Measurements from ENCODE around the gene FRS2.

FRS2 gene

GRCh38 chr12:69516950-69517349, 46.8 kb downstream of the FRS2 start:
- Histone ChIP-seq H3K27me3 (ENCODE audit: low read depth, low read length) (no peaks in the 10 kb centered on the region), H3K4me3 (ENCODE audit: low read depth in 1 of 2, low read length in 2 of 2) (no peak overlapping the region), H3K27ac (ENCODE audit: low read length) (no peak overlapping the region), H3K4me1 (ENCODE audit: control insufficient read depth in 1 of 2, insufficient read depth in 2 of 2, low read length in 2 of 2) (peaks cover 4 to 21% of the 10 kb centered on the region in 2 donors), H3K9me3 (ENCODE audit: control insufficient read depth in 1 of 2, low read length in 2 of 2) (peaks cover 0 to 3% of the 10 kb centered on the region in 2 donors), H3K36me3 (ENCODE audit: control insufficient read depth in 1 of 2, insufficient read depth in 2 of 2, low read length in 2 of 2) (no peaks in the 10 kb centered on the region)

DNA sequence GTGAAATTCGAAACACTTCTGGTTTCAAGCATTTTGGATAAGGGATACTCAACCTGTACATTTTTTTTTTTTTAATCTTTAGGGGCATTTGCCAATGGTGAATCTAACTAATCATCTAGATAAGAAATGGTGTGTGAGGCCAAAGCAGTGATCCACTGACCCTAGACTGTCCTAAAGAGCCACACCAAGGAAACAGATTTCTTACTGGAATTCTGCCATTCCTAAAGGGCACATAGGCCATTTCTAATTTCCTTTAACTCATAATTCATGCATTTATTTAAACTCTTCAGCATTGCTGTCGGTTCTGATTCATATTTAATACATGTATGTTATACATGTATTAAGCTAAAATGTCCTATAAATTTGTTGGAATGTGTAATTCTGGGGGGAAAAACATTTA, 47.2 kb downstream of the FRS2 start:
- no peaks in the 10 kb centered on the region for H3K36me3 ChIP-seq (ENCODE audit: control insufficient read depth in 1 of 2, insufficient read depth in 2 of 2, low read length in 2 of 2)
- H3K27me3 ChIP-seq (ENCODE audit: low read depth, low read length): no peaks in the 10 kb centered on the region
- H3K9me3 ChIP-seq (ENCODE audit: control insufficient read depth in 1 of 2, low read length in 2 of 2): peaks cover 0 to 3% of the 10 kb centered on the region in 2 donors
- H3K27ac ChIP-seq (ENCODE audit: low read length): no peak overlapping the region
- H3K4me1 ChIP-seq (ENCODE audit: control insufficient read depth in 1 of 2, insufficient read depth in 2 of 2, low read length in 2 of 2): peaks cover 4 to 17% of the 10 kb centered on the region in 2 donors
- H3K4me3 ChIP-seq (ENCODE audit: low read depth in 1 of 2, low read length in 2 of 2): no peak overlapping the region

- Histone ChIP-seq H3K4me3 (ENCODE audit: low read depth in 1 of 2, low read length in 2 of 2) (no peak overlapping the region), H3K27me3 (ENCODE audit: low read depth, low read length) (no peaks in the 10 kb centered on the region)
These were observed 49.7 kb downstream of the FRS2 start for GRCh38 chr12:69519871-69520270.

GRCh38 chr12:69523433-69524330, 53.5 kb downstream of the FRS2 start:
- no peaks in the 10 kb centered on the region for H3K36me3 ChIP-seq (ENCODE audit: control insufficient read depth in 1 of 2, insufficient read depth in 2 of 2, low read length in 2 of 2)
- no peak overlapping the region for H3K27ac ChIP-seq (ENCODE audit: low read length)
- H3K9me3 ChIP-seq (ENCODE audit: control insufficient read depth in 1 of 2, low read length in 2 of 2): peaks cover 0 to 6% of the 10 kb centered on the region in 2 donors
- H3K4me3 ChIP-seq (ENCODE audit: low read depth in 1 of 2, low read length in 2 of 2): no peak overlapping the region
- no peaks in the 10 kb centered on the region for H3K27me3 ChIP-seq (ENCODE audit: low read depth, low read length)
- peaks cover 7 to 9% of the 10 kb centered on the region in 2 donors for H3K4me1 ChIP-seq (ENCODE audit: control insufficient read depth in 1 of 2, insufficient read depth in 2 of 2, low read length in 2 of 2)

More at GRCh38 chr12:69519871-69520270, 49.7 kb downstream of the FRS2 start:
- Histone ChIP-seq H3K27ac (ENCODE audit: low read length) (no peak overlapping the region), H3K4me1 (ENCODE audit: control insufficient read depth in 1 of 2, insufficient read depth in 2 of 2, low read length in 2 of 2) (peaks cover 4 to 11% of the 10 kb centered on the region in 2 donors), H3K36me3 (ENCODE audit: control insufficient read depth in 1 of 2, insufficient read depth in 2 of 2, low read length in 2 of 2) (no peaks in the 10 kb centered on the region), H3K9me3 (ENCODE audit: control insufficient read depth in 1 of 2, low read length in 2 of 2) (peaks cover 0 to 6% of the 10 kb centered on the region in 2 donors)

DNA sequence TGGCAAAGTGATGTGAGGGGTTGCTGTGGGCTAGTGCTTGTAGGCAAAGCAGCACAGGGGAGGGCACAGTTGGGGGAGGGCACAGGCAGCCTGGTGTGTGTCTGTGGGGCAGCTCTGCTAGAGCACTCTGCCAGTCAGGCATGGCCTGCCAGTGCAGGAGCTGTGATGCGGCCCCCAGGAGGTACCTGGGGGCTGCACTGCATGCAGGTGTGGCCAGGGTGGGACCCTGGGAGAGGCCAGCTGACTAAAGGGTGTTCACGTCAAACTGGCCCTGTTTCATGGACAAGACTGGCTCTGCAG, 54.1 kb downstream of the FRS2 start:
- Histone ChIP-seq H3K36me3 (ENCODE audit: control insufficient read depth in 1 of 2, insufficient read depth in 2 of 2, low read length in 2 of 2) (no peaks in the 10 kb centered on the region), H3K4me1 (ENCODE audit: control insufficient read depth in 1 of 2, insufficient read depth in 2 of 2, low read length in 2 of 2) (peaks cover 7 to 11% of the 10 kb centered on the region in 2 donors), H3K27ac (ENCODE audit: low read length) (no peak overlapping the region), H3K4me3 (ENCODE audit: low read depth in 1 of 2, low read length in 2 of 2) (no peak overlapping the region), H3K27me3 (ENCODE audit: low read depth, low read length) (no peaks in the 10 kb centered on the region), H3K9me3 (ENCODE audit: control insufficient read depth in 1 of 2, low read length in 2 of 2) (peaks cover 0 to 6% of the 10 kb centered on the region in 2 donors)

DNA sequence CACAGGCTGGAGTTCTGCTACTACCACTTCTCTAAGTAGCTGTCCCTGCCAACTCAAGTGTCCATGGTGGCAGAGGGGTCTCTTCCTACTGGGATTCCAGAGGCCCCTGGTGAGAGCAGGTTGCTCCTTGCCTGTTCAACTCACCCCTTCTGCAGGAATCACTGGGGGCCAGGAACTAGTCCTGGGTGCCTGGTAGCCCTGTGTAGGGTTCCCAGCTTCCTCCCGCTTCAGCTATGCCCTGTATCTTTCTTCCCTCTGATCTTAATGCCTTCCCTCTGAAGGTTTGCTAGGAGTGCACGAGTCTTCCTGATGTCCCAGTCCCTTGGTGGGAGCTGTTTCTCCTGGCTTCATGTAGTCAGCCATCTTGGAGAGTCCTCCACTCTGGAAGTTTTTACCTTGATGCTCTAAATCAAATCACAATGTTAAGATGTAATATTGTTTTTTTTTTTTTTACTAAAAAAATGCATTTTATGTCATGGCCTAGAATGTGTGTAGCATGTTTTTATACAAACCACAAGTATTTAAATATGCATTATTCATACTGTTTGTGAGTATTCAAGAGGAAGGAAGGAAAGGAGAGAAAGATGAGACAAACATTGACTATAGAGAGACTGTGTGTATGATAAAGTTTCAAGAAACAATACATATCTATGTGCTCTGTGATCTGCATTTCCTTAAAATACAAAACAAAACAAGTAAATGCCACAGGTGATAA, 54.7 kb downstream of the FRS2 start:
- H3K4me3 ChIP-seq (ENCODE audit: low read depth in 1 of 2, low read length in 2 of 2): no peak overlapping the region
- H3K27ac ChIP-seq (ENCODE audit: low read length): no peak overlapping the region

DNA sequence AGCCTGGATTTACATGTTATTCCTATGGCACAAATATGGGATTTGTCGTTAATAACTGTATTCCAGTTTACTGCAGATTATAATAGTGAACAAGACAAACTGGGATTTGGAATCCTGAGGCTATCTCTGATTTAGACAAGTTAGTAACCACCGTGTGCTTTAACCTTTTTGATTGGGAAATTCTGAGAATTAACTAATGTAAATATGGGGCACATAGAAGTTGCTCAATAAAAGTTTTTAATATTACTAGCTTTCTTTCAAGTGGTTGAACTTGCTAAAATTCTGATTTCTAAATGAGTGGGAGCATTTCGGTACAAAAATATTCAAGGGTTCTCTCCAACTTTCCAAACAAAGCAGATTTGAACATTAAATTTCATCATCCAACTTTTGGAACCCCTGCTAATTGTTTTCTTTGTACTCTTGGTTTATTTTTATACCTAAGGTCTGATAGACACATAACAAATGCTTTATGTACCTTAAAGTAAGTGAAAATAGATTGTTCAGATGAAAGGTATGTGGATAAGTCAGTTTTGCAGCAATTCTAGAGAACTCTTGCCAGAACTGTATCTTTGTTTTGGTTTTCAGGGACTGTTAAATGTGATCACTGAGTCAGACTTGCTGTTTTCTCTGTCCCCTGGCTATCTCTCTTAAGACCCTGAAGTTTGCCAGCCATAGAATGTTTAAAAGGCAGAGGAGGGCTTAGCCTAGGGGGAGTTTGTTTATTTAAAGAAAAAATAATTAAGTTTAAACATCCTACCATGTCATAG, 57.5 kb downstream of the FRS2 start:
- H3K4me3 ChIP-seq (ENCODE audit: low read depth in 1 of 2, low read length in 2 of 2): no peak overlapping the region
- H3K27ac ChIP-seq (ENCODE audit: low read length): peak overlapping the region; percentile 10
- peaks cover 0 to 3% of the 10 kb centered on the region in 2 donors for H3K9me3 ChIP-seq (ENCODE audit: control insufficient read depth in 1 of 2, low read length in 2 of 2)
- no peaks in the 10 kb centered on the region for H3K27me3 ChIP-seq (ENCODE audit: low read depth, low read length)
- H3K4me1 ChIP-seq (ENCODE audit: control insufficient read depth in 1 of 2, insufficient read depth in 2 of 2, low read length in 2 of 2): peaks cover 7 to 11% of the 10 kb centered on the region in 2 donors
- H3K36me3 ChIP-seq (ENCODE audit: control insufficient read depth in 1 of 2, insufficient read depth in 2 of 2, low read length in 2 of 2): peaks cover 0 to 4% of the 10 kb centered on the region in 2 donors

More for the DNA sequence above, 54.7 kb downstream of the FRS2 start:
- H3K36me3 ChIP-seq (ENCODE audit: control insufficient read depth in 1 of 2, insufficient read depth in 2 of 2, low read length in 2 of 2): no peaks in the 10 kb centered on the region
- peaks cover 0 to 6% of the 10 kb centered on the region in 2 donors for H3K9me3 ChIP-seq (ENCODE audit: control insufficient read depth in 1 of 2, low read length in 2 of 2)
- peaks cover 7 to 11% of the 10 kb centered on the region in 2 donors for H3K4me1 ChIP-seq (ENCODE audit: control insufficient read depth in 1 of 2, insufficient read depth in 2 of 2, low read length in 2 of 2)
- no peaks in the 10 kb centered on the region for H3K27me3 ChIP-seq (ENCODE audit: low read depth, low read length)

DNA sequence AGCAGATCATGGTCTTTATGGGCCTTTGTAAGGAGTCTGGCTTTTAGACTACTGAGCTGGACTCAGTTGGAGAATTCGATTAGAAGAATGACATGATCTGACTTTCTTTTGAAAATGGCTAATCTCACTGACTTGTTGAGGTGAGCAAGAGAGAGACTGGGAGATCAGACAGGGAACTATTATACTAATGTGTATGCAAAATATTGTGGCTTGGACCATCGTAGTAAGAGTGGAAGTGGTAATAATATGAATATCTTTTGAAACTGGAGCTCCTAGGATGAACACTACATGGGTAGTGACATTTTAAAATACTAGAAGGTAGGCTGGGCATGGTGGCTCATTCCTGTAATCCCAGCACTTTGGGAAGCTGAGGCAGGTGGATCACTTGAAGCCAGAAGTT, 58.8 kb downstream of the FRS2 start:
- Histone ChIP-seq H3K36me3 (ENCODE audit: control insufficient read depth in 1 of 2, insufficient read depth in 2 of 2, low read length in 2 of 2) (peaks cover 0 to 4% of the 10 kb centered on the region in 2 donors), H3K9me3 (ENCODE audit: control insufficient read depth in 1 of 2, low read length in 2 of 2) (no peaks in the 10 kb centered on the region), H3K4me1 (ENCODE audit: control insufficient read depth in 1 of 2, insufficient read depth in 2 of 2, low read length in 2 of 2) (peaks cover 7 to 15% of the 10 kb centered on the region in 2 donors), H3K27ac (ENCODE audit: low read length) (no peak overlapping the region), H3K4me3 (ENCODE audit: low read depth in 1 of 2, low read length in 2 of 2) (no peak overlapping the region), H3K27me3 (ENCODE audit: low read depth, low read length) (no peaks in the 10 kb centered on the region)

DNA sequence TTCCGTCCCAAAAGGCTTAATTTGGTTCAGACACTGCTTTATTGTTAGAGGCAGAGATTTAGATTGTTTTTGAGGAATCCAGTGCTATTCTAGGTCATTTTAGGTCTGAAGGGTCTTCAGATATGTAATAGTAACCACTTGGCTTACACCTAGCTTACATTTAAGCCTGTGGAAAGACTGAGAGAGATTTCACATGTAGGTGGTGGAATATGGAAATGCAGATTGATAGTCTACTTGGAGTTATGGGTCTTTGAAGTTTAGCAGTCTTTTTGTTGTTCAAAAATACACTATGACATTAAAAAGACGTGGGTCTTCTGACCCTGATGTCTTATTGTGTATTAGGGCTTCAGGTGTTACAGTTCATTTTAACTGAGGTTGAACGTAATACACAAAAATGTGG, 63.7 kb downstream of the FRS2 start:
- Histone ChIP-seq H3K9me3 (ENCODE audit: control insufficient read depth in 1 of 2, low read length in 2 of 2) (no peaks in the 10 kb centered on the region), H3K36me3 (ENCODE audit: control insufficient read depth in 1 of 2, insufficient read depth in 2 of 2, low read length in 2 of 2) (peaks cover 0 to 4% of the 10 kb centered on the region in 2 donors), H3K27me3 (ENCODE audit: low read depth, low read length) (no peaks in the 10 kb centered on the region), H3K4me3 (ENCODE audit: low read depth in 1 of 2, low read length in 2 of 2) (no peak overlapping the region), H3K4me1 (ENCODE audit: control insufficient read depth in 1 of 2, insufficient read depth in 2 of 2, low read length in 2 of 2) (peaks cover 0 to 12% of the 10 kb centered on the region in 2 donors), H3K27ac (ENCODE audit: low read length) (peak overlapping the region; percentile 72)

DNA sequence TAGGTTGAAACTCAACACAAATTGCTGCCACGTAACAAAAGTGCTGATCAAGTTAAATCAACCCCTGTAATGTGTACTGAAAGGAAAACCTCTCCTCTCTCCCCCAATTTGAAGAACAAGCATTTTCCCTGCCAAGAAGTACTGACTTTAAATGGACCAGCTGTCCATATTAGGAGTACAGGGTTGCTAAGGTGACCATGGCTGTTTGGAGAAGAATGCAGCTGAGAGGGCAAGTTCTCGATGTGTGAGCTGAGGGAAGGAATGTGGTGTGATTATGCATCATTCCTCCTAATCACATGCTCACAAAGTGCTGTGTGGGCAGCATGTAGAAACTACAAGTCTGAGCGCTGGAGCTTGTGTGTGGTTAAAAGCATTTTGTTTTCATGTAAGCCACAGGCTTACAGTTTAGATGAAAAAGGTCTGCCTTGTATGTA, 64.2 kb downstream of the FRS2 start:
- Histone ChIP-seq H3K4me1 (ENCODE audit: control insufficient read depth in 1 of 2, insufficient read depth in 2 of 2, low read length in 2 of 2) (peaks cover 0 to 11% of the 10 kb centered on the region in 2 donors), H3K4me3 (ENCODE audit: low read depth in 1 of 2, low read length in 2 of 2) (no peak overlapping the region), H3K9me3 (ENCODE audit: control insufficient read depth in 1 of 2, low read length in 2 of 2) (no peaks in the 10 kb centered on the region), H3K27ac (ENCODE audit: low read length) (peak overlapping the region; percentile 72), H3K36me3 (ENCODE audit: control insufficient read depth in 1 of 2, insufficient read depth in 2 of 2, low read length in 2 of 2) (peaks cover 0 to 4% of the 10 kb centered on the region in 2 donors), H3K27me3 (ENCODE audit: low read depth, low read length) (no peaks in the 10 kb centered on the region)

DNA sequence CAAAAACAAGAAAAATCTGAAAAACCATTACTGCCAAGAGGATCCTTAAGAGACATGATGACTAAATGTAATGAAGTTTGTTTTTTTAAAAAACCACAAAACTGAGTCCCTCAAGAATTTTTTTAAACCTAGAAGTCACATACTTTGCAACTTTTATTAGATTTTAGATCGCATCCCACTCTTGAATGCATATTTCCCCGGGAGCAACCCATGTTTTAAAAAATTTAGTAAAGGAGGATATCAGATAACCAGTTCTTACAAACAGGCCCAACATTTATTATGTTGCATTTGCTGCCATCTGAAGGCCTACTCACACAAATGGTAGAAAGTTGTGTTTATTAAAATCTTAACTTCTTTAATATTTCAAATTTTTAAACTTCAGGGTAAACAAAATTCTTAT, 70.8 kb downstream of the FRS2 start:
- Histone ChIP-seq H3K4me3 (ENCODE audit: low read depth in 1 of 2, low read length in 2 of 2) (no peak overlapping the region), H3K36me3 (ENCODE audit: control insufficient read depth in 1 of 2, insufficient read depth in 2 of 2, low read length in 2 of 2) (no peaks in the 10 kb centered on the region), H3K9me3 (ENCODE audit: control insufficient read depth in 1 of 2, low read length in 2 of 2) (no peaks in the 10 kb centered on the region), H3K27ac (ENCODE audit: low read length) (no peak overlapping the region), H3K4me1 (ENCODE audit: control insufficient read depth in 1 of 2, insufficient read depth in 2 of 2, low read length in 2 of 2) (no peaks in the 10 kb centered on the region), H3K27me3 (ENCODE audit: low read depth, low read length) (no peaks in the 10 kb centered on the region)
